Airway epithelial cell (primary cell): ENCODE results near the gene ACTC1. TPM values are rescaled to one million over a fixed set of nuclear protein-coding genes. Genes with fewer than 3 reads are reported as not detected.

Experiments used
- total RNA-seq: library from RNA; depleted of rRNA; stranded (reverse); fragments of >200 nt; gene quantifications from 2 replicates; pipeline ENCODE4 v1.2.3, GENCODE V29; 2015

Gene ACTC1
- total RNA-seq: not detected in 2 replicates

DNA sequence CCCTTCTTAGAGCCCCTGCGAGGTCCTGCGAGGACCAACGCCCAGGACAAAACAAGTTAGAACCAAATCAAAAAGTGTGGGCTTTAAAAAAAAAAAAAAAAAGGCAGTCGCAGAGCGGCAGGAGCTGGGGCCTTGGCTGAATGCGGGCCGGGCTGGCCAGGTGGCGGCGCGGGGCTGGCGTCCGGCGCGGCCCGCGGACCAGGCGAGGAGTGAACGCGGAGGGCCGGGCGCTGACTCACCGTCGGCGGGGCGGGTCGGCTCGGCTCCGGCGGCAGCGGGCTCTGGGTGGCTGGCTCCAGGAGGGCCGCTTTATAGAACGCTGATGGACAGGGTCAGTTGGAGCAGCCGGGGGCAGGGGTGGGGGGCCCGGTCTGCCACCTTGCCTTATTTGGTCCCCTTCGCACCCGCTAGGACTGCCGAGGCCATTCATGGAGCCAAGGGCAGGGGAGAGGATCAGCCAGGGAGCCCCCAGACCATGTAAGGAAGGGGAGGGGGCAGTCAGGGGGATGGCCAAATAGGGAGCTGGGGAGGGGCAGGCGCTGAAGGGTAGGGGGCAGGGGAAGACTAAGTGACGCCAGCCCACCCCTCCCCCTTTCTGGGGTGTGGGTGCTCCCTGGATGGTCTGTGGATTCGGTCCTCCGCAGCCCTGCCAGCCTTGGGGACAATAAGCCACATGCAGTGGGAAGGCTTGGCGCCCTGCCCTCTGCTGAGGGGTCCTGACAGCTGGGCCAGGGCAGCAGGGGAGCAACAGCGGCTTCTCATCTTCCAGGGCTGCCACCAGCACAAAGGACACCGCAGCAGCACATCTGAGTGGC, at the start of gene ACTC1:
Gene ACTC1, minus strand, starts transcription at position 283 of the 815 bp plus-strand sequence. CDS start 741 bp downstream, outside the sequence.

GRCh38 chr15:34754674-34755418, 40.5 kb downstream of the ACTC1 start, which contains the start of gene GJD2:
TSS of gene GJD2 (minus strand) at chr15:34754998. CDS start at chr15:34754488, 510 bp downstream.

Other genes starting within 250 kb of the ACTC1 start
- gene GOLGA8B, start 211.9 kb downstream of the ACTC1 start, total RNA-seq: 4.9 and 12.5 TPM in 2 replicates
- not detected in 2 replicates for gene GJD2, start 40.6 kb downstream of the ACTC1 start, total RNA-seq
- 17.1 and 19.0 TPM in 2 replicates for gene AQR, start 174.2 kb upstream of the ACTC1 start, total RNA-seq
- 24.0 and 29.1 TPM in 2 replicates for gene ZNF770, start 192.7 kb upstream of the ACTC1 start, total RNA-seq